Measurements from ENCODE around the gene INS. TPM values are rescaled to one million over a fixed set of nuclear protein-coding genes. Genes with fewer than 3 reads are reported as not detected.

Gene INS
- total RNA-seq, 1 experiment from 2014 or later = not detected

GRCh38 chr11:2144544-2145248, 16.3 kb downstream of the INS start:
- Histone ChIP-seq H3K27me3 (replicated peaks; ENCODE audit: insufficient read depth, low read depth, low read length, poor library complexity) (peaks cover 77% of the 10 kb centered on the region), H3K4me3 (ENCODE audit: low read depth, low read length, poor library complexity, severe bottlenecking) (no peak overlapping the region), H3K9me3 (ENCODE audit: low read depth, low read length, poor library complexity, severe bottlenecking) (no peaks in the 10 kb centered on the region), H3K36me3 (ENCODE audit: insufficient read depth, low read length, poor library complexity, severe bottlenecking) (no peaks in the 10 kb centered on the region), H3K27ac (ENCODE audit: low read depth, low read length, poor library complexity, severe bottlenecking) (no peak overlapping the region), H3K4me1 (ENCODE audit: insufficient read depth, low read length, poor library complexity, severe bottlenecking) (no peaks in the 10 kb centered on the region)
- ChIA-PET POLR2A (ENCODE audit: low non-redundant PET) (no interaction called here), CTCF (no interaction called here)
- no peak for DNase-seq (ENCODE audit: low spot score)
- intact Hi-C loops (cut with micrococcal nuclease; ENCODE audit: unreplicated experiment) = no loop called here
- no TSS peak for BruUV-seq (replicated peaks)
- TF ChIP-seq EZH2 (IDR thresholded peaks at IDR 0.05; ENCODE audit: borderline replicate concordance, low read depth, low read length, poor library complexity, severe bottlenecking) (no peak), CTCF (conservative IDR thresholded peaks at IDR 0.05; ENCODE audit: low read depth, low read length) (no peak)

- Histone ChIP-seq H3K36me3 (ENCODE audit: insufficient read depth, low read length, poor library complexity, severe bottlenecking) (no peaks in the 10 kb centered on the region), H3K27me3 (replicated peaks; ENCODE audit: insufficient read depth, low read depth, low read length, poor library complexity) (peaks cover 74% of the 10 kb centered on the region), H3K27ac (ENCODE audit: low read depth, low read length, poor library complexity, severe bottlenecking) (no peak overlapping the region), H3K4me3 (ENCODE audit: low read depth, low read length, poor library complexity, severe bottlenecking) (no peak overlapping the region), H3K4me1 (ENCODE audit: insufficient read depth, low read length, poor library complexity, severe bottlenecking) (no peaks in the 10 kb centered on the region), H3K9me3 (ENCODE audit: low read depth, low read length, poor library complexity, severe bottlenecking) (no peaks in the 10 kb centered on the region)
- ChIA-PET CTCF (interaction anchor here (0.5 kb wide), 1 partner anchor 407 kb away, joined by 3 read pairs; no protein-coding TSS in a partner anchor), POLR2A (ENCODE audit: low non-redundant PET) (no interaction called here)
- DNase-seq (ENCODE audit: low spot score) = no peak
- intact Hi-C loops (cut with micrococcal nuclease; ENCODE audit: unreplicated experiment) = no loop called here
- no TSS peak for BruUV-seq (replicated peaks)
- TF ChIP-seq CTCF (conservative IDR thresholded peaks at IDR 0.05; ENCODE audit: low read depth, low read length) (no peak), EZH2 (IDR thresholded peaks at IDR 0.05; ENCODE audit: borderline replicate concordance, low read depth, low read length, poor library complexity, severe bottlenecking) (peak; percentile 91)
Observed at GRCh38 chr11:2143799-2144543, 17.0 kb downstream of the INS start.

- intact Hi-C loops (cut with micrococcal nuclease; ENCODE audit: unreplicated experiment) = no loop called here
- BruUV-seq (replicated peaks) = no TSS peak
Observed at GRCh38 chr11:2143477-2143798, 17.6 kb downstream of the INS start.

More at GRCh38 chr11:2143477-2143798, 17.6 kb downstream of the INS start:
- DNase-seq (ENCODE audit: low spot score) = no peak
- no peak overlapping the region for H3K4me3 ChIP-seq (ENCODE audit: low read depth, low read length, poor library complexity, severe bottlenecking)
- no peak overlapping the region for H3K27ac ChIP-seq (ENCODE audit: low read depth, low read length, poor library complexity, severe bottlenecking)
- no peaks in the 10 kb centered on the region for H3K9me3 ChIP-seq (ENCODE audit: low read depth, low read length, poor library complexity, severe bottlenecking)
- ChIA-PET CTCF (no interaction called here), POLR2A (ENCODE audit: low non-redundant PET) (no interaction called here)
- no peaks in the 10 kb centered on the region for H3K4me1 ChIP-seq (ENCODE audit: insufficient read depth, low read length, poor library complexity, severe bottlenecking)
- H3K27me3 ChIP-seq (replicated peaks; ENCODE audit: insufficient read depth, low read depth, low read length, poor library complexity) = peaks cover 79% of the 10 kb centered on the region
- H3K36me3 ChIP-seq (ENCODE audit: insufficient read depth, low read length, poor library complexity, severe bottlenecking) = no peaks in the 10 kb centered on the region
- no peak for TF ChIP-seq EZH2 (IDR thresholded peaks at IDR 0.05; ENCODE audit: borderline replicate concordance, low read depth, low read length, poor library complexity, severe bottlenecking)
- no peak for TF ChIP-seq CTCF (conservative IDR thresholded peaks at IDR 0.05; ENCODE audit: low read depth, low read length)
